HG02943 (cell line): ENCODE results near the gene ETV6.
A peak's percentile ranks its signal among the peaks of the same experiment; 100 is the strongest.

ENCODE experiments used
- ATAC-seq: cut with Tn5 transposase; IDR thresholded peaks from one replicate; pipeline ENCODE4 v1.9.1; 2021; ENCODE audit warnings: mild to moderate bottlenecking, low read depth, moderate library complexity; ENCODE audit not compliant: unreplicated experiment

The ETV6 gene

DNA sequence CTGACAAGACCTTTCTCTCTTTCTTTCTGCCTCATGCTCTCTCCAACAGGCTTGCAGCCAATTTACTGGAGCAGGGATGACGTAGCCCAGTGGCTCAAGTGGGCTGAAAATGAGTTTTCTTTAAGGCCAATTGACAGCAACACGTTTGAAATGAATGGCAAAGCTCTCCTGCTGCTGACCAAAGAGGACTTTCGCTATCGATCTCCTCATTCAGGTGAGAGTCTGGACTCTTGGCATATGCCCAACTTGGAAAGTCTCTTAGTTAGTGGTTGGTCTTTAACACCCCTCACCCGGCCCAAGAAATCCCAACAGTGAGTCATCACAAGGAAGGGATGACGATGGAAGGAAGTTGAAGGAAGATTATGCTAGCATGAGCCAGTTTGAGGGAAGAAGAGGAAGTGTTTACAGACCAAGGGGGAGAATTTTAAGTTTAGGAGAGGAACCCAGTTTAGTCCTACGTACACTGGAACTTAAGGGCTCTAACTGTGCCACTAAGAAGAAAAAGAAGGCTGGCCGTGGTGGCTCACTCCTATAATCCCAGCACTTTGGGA lies 189.7 kb downstream of the ETV6 start:
- ATAC-seq = no peak

DNA sequence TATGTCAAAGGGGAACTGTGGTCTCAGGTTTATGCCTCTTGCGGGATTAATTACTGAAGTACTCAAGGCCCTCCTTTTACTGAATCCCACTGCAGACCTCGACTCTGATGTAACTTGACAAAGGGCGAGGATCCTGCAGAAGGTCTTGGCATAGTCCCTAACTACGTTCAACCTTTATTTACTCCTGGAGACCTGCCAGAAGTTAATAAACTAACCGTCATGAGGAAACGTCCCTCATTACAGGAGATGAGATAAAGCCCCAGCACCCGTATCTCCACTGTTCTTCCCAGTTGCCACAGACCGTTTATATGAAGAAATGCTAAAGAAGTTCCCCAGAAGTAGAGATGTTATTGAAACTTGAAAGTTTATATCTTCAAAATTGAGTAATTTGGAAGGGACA lies 190.9 kb downstream of the ETV6 start:
- ATAC-seq = no peak

DNA sequence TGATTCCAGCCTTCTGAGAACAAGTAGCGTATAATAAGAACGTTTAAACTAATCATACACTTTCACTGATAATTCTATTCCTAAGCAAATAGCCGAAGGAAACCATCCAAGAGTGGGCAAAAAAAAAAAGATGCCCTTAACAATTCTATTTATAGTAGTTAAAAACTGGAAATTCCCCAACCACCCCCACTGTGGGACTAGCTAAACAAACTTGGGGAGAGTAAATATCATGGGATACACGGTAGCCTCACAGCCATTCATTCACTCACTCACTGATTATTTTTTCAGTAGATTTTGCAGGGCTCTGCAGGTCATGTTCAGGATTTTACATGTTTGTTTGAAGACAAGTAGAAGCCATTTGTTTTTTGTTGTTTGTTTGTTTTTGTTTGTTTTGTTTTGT lies 197.0 kb downstream of the ETV6 start:
- ATAC-seq = no peak

DNA sequence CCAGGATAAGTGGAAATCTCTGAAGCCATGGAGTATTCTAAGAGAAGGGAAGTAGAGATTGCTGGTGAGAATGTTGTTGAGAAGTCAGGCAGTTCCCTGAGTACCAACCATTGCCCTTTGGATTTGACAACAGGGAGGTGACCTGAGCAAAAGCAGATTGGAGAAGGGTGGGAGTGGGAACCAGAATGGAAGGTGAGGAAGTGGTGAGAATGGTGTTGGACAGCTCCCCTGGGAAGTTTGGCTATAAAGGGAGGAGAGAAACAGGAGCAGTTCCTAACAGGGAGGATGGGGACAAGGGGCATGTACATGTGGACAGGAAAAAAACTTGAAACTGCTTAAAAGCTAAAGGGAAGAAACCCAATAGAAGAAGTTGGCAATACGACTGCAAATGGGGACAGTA lies 198.1 kb downstream of the ETV6 start:
- ATAC-seq = no peak

DNA sequence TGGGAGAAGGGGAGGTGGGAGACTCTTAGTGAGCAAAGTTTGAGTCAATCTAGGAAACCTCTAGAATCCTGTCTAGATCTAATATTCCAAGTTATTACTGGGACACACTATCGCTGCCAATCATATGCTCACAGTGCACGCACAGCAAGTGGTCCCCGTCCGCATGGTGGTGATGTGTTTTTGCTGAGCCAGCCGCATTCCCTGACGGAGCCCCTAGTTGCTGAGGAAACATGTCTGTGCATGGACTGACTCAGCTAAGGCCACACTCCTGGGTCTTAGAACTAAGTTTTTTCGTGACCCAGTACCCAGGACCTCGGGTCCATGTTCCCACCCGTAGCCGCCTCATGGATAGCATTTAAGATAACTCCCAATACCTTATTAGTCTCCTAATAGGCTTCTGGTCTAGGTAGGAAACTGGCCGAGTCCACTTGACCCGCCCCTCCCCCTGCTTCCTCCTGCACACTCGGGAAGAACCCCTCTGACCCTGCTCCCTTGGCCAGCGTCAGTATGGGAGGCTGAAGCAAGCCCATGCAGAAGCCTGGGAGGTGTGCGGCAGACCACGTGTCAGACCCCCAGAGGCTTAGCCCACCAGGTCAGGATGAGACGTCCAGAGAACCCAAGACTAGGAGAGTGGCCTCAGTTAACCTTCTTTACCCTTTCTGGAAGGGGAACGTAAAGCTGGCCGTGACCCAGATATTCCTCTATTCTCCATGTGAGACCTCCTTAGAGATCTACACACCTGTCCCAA lies 200.5 kb downstream of the ETV6 start:
- ATAC-seq = no peak

DNA sequence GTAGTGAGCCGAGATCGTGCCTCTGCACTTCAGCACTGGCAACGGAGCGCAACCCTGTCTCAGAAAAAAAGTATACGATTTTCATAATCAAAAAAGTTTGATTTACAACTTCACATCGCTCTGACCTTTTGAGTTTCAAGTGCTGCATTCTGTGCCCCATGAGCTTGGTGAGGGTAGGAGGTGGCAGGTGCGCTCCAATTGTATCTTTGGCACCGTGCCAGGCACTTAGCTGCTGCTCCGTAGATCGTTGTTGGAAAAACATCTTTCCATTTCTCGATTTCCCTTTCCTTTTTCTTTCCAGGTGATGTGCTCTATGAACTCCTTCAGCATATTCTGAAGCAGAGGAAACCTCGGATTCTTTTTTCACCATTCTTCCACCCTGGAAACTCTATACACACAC lies 203.7 kb downstream of the ETV6 start:
- no peak for ATAC-seq

DNA sequence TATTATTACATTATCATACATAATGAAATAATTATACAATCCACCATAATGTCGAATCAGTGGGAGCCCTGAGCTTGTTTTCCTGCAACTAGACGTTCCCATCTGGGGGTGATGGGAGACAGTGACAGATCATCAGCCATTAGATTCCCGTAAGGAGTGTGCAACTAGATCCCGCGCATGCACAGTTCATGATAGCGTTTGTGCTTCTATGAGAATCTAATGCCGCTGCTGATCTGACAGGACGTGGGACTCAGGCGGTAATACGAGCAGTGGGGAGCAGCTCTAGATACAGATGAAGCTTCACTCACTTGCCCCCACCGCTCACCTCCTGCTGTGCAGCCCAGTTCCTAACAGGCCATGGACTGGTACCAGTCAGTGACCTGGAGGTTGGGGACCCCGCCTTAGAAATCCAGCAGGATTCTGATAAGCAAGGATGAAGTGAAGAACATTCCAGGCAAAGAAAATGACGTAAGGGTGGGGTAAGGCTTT lies 204.6 kb downstream of the ETV6 start:
- ATAC-seq = no peak

DNA sequence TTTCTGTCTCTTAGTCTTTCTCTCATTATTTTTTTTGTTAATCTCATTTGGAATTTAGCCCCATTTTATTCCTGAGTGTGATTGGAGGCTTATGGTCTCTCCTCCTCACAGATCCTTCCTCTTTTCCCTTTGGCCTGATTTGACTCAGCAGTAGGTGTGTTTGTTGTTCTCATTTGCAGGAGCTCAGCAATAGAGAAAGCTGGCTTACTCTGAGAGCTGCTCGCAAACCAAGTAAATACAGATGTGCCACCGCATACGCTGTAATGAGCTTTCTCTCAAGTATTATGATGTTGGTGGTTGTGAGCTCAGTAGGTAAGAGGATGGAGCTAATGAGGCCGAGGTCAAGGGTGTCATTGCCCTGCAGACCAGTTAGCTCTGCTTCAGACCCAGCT lies 206.5 kb downstream of the ETV6 start:
- peak; percentile 76 for ATAC-seq

DNA sequence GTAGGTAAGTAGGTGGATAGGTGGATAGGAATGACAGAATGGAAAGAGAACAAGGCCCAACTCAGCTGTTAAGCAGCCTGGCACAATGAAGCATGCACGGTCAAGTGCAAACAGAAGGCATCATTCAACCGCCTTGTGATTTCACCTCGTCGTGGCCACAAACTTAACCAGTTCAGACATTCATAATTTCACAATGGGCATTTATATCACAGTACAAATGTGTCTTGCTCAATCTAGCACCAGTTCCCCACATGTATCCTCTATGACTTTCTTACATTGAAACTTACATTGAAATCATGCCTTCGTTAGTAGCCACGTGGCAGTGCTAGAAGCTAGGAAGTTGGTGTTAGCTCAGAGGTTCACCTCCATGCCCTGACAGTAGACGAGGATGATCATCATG lies 207.5 kb downstream of the ETV6 start:
- ATAC-seq = no peak

DNA sequence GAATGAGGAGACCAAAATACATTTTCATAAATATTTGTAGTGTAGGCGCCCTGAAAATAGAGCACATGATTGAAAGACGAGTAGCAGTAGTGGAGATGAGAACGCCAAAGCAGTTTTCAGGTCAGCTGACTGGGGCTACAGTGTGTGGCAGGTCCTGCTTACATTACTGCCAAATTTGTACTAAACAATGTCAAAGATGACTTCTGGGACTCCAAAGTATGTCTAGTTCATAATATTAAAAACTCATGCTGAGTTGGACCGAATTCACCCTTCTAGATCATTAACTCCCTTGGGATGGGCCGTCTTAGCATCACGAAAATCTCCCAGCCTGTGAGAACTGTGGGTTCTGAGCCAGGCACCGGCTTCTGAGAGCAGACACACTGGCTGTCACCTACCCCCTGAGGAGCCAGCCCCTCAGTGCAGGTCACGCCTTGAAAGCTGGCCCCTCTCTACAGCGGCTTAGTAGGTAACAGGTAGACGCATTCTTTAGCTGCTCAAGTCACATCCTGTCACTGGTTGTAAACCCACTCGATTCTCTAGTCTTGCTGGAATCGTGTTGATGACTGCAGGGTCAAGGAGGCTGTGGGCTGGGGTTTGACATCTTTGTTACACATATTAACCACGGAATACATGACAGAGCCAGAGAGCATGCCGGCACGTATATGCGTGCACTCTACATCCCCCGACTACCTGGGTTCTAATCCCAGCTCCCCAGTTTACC lies 210.4 kb downstream of the ETV6 start:
- ATAC-seq = no peak

DNA sequence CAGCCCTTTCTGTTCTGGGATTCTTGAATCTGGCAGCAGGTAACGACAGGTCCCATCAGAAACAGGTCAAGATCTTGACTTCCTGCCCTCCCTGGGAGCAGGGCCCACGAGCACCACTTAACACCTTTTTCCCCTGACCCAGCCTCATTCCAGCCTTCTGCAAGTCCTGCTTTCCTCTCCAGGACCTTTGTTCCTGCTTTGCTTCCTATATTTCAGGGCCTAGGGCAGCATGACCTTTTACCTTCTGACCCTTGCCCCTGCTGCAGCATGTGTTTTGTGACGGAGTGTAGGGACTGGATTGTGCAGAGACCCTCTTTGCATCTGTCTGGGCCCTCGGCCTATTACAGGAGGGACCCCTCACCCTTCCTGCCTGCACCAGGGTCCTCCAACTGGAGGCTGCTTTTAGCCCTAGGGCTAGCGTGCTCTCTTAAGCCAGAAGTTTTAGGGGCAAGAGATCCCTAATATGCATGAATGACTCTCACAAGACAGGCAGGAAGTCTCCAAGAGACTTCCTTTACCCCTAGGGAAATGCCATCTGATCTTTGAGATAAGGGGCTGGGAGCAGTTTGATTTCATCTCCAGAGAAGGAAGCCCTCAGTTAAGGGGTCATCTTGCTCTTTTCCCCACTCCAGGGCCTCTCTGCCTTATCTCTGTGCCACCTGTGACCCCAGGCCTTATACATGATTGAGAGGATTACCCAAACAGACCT lies 211.8 kb downstream of the ETV6 start:
- no peak for ATAC-seq

DNA sequence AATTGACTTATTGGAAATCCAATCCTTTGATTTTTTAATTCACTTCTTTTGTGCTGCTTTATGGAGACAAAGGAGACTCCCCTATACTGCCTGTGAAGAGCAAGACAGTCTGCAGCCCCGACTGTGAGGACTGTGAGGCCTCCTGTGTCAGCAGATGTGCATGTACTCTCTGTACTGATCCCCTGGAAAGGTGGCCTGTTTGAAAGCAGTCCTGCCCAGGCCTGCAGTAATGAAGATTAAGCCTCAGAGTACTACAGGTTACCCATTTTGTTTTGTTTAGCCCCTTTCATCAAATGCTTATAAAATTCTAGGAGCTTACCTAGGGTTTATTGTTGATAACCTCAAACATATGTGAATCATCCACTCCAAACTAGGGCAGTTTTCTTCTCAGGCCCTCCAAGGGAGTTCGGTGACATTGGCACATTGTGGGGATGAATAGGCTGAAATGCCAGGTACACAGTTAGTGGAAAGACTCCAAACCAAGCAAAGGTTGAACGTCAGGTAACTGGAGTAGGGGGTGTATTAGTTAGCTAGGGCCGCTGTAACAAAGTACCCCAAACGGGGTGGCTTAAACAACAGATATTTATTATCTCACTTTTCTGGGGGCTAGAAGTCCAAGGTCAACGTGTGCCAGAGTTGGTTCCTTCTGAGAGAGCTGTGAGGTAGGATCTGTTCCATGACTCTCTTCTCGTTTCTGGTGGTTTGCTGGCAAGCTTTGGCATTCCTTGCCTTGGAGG lies 212.6 kb downstream of the ETV6 start:
- ATAC-seq = no peak

DNA sequence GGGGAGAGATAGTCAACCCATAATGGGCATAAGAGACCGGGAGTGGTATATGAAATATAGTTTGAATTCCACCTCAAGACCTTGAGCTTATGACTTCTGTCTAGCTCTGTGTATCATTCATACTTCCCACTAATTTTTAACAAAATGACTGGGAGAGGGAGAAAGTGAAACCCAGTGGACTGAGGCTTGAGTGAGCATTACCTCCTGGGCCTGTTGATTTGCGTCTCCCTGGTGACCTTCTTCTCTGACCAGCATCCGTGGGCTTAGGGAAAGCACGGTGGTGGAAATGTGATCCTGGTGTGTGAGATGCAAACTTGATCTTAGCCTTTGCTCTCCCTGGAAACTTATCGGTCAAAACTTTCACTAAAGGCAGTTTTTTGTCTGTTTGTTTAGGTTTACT lies 213.3 kb downstream of the ETV6 start:
- ATAC-seq = no peak

DNA sequence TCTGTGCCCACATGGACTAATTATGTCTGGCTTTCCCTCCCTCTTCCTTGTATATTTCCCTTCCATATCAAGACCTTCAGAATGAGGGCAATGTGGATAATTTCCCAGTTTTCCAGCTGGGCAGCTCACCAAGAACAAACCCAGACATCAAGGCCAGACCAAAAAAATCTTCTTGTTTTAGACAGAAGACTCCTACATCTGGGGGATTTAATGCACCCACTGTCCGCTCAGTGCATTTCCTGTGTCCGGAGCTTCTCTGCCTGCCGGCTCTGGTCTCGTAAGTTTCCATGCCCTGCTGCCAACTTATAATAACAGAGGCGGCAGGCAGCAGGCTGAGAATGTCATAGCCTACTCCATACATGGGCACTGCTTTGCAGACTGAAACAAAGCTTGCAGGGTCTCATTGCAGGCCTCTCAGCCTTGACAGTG lies 214.0 kb downstream of the ETV6 start:
- no peak for ATAC-seq

DNA sequence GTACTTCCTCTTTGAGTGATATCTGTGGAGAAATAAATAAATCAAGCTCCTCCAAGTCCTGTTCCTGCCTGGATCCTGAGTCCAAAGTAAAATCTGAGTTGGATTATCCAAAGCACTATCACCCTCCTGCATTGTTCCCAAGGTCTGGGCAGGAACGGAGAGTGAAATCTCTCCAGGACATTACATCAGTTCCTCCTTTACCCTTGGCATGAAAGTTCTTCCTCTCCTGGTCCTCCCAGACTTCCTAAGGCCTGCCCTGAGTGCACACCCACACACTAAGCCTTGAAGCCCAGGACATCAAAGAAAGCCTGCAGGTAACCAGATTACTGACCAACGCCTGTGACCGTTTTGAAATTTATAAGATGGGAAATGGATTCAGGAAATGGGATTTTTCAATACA lies 214.5 kb downstream of the ETV6 start:
- no peak for ATAC-seq

DNA sequence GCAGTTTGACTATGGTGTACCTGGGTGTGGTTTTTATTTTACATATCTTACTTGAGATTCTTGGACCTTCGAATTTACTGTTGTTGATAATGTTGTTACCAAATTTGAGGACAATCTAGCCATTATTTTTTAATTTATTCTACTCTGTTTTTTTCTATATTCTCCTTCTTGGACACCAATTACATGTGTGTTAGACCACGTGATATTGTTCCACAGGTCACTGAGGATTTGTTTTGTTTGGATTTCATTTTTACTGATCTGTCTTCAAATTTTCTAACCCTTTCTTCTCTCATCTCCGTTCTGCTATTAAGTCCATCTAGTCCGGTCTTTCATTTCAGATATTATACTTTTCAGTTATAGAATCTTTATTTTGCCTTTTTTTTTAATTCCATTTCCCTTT lies 216.3 kb downstream of the ETV6 start:
- ATAC-seq = no peak

DNA sequence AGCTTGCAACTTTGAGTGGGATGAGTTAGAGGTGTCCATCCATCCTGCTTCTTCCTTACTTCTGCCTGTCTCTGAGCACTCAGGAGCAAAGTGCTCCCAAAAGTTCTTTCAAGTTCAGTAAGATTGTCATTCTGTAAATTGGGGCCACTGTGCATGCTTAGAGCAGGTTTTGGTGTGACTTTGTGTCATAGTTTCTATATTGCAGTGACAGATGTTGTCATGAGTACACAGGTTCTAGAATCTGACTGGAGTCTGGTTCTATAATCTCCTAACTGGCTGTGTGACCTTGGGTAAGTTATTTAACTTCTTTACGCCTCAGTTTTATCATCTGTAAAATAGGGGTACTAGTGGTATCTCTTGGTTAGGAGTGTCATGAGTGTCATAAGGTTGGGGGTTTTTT lies 218.6 kb downstream of the ETV6 start:
- ATAC-seq = no peak

DNA sequence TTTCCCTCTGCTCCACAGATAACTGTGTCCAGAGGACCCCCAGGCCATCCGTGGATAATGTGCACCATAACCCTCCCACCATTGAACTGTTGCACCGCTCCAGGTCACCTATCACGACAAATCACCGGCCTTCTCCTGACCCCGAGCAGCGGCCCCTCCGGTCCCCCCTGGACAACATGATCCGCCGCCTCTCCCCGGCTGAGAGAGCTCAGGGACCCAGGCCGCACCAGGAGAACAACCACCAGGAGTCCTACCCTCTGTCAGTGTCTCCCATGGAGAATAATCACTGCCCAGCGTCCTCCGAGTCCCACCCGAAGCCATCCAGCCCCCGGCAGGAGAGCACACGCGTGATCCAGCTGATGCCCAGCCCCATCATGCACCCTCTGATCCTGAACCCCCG lies 219.9 kb downstream of the ETV6 start:
- ATAC-seq = no peak

DNA sequence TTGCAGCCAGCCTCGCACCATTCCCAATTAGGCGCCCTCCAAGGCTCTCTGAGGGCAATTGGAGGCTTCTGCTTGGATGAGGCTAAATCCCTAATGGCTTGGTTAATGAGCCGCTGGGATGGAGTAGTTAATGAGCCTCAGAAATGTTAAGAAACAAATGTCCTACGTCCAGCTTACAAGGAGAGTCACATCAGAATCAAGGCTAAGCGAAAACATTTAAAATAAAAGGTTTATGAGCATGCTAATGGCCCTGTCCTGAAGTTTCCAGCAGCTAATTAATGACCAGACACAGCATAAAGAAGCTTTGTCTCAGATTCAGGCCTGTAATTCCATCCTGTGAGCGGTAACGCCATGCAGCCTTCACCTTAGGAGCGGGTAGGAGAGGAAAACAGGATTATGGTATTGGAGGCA lies 220.6 kb downstream of the ETV6 start:
- no peak for ATAC-seq

DNA sequence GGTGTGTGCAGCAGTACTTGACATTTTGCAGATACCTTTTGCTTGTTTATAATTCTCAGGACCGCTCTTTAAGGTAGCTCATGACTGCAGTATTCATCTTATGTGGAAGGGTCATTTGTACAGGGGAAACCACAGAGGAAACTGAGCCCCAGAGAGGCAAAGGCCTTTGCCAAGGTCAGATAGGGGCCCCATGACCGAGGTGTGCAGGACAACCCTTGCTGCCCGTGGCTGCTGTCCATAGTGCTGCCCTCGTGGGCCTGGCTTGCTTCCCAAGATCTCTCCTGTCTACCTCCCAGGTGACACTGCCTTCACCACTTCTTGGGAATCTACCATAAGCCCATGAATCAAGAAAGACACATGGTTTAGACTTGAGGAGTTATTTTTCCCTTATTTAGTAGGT lies 222.6 kb downstream of the ETV6 start:
- ATAC-seq = no peak
